ENCODE data around the gene POLR3E.

POLR3E gene

GRCh38 chr16:22322021-22322471 is 24.8 kb downstream of the POLR3E start:
- no peak for DNase-seq (ENCODE audit: low read depth)
- TF ChIP-seq CTCF (conservative IDR thresholded peaks at IDR 0.05; ENCODE audit: control insufficient read depth, insufficient read depth, low read depth, low read length), result no peak
- H3K4me3 ChIP-seq (ENCODE audit: control insufficient read depth, low read depth, low read length), result no peak overlapping the region

DNA sequence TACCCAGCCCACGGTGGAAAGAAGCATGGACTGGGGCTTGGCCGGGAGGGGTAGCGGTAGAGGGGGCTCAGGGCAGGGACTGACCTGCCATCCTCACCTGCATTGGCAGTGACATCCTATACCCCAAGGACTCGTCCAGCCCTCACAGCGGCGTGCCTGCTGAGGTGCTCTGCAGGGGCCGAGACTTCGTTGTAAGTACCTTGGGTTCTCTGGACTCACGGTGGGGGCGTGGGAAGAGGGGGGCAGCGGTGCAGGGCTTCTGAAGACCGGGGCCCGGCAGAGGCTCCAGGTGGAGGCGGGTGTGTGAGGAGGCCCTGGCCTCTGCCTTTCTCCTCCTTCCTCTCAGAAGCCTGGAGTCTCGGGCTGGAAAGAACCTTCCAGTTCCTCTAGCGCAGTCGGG is 25.5 kb downstream of the POLR3E start:
- TF ChIP-seq CTCF (conservative IDR thresholded peaks at IDR 0.05; ENCODE audit: control insufficient read depth, insufficient read depth, low read depth, low read length), result no peak
- DNase-seq (ENCODE audit: low read depth), result no peak
- H3K4me3 ChIP-seq (ENCODE audit: control insufficient read depth, low read depth, low read length), result no peak overlapping the region

GRCh38 chr16:22323173-22323958 is 26.2 kb downstream of the POLR3E start:
- no peak overlapping the region for H3K4me3 ChIP-seq (ENCODE audit: control insufficient read depth, low read depth, low read length)
- DNase-seq (ENCODE audit: low read depth), result no peak
- TF ChIP-seq CTCF (conservative IDR thresholded peaks at IDR 0.05; ENCODE audit: control insufficient read depth, insufficient read depth, low read depth, low read length), result no peak

DNA sequence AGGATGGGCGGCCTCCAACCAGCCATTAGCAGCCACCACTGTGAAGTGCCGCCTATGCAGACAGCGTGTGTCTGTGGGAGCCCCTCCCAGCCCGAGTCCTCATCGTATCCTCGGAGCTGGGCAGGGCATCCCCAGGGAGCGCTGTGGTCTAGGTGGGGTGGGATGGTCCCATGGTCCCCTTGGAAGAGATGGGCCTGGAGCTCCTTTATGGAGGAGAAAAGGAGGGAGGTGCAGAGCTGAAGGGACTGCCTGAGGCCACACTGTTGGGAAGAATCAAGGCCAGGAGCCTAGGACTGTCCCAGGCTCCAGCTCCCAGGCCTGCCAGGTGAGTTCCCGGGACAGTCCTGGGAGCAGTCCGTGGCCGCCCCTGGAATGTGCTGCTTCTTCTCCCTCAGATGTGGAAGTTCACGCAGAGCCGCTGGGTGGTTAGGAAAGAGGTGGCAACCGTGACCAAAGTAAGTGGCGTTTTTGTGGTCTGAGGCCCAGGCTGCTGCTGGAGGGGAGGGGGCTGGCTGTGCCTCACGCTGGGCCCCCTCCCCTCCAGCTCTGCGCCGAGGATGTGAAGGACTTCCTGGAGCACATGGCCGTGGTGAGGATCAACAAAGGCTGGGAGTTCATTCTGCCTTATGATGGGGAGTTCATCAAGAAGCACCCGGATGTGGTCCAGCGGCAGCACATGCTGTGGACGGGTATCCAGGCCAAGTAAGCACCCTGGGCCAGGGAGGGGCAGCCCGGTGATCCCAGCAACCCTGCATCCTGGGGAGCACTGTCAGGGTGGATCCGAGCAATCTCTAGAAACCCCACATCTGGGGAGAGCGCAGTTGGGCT is 27.0 kb downstream of the POLR3E start:
- TF ChIP-seq CTCF (conservative IDR thresholded peaks at IDR 0.05; ENCODE audit: control insufficient read depth, insufficient read depth, low read depth, low read length), result no peak
- no peak overlapping the region for H3K4me3 ChIP-seq (ENCODE audit: control insufficient read depth, low read depth, low read length)
- no peak for DNase-seq (ENCODE audit: low read depth)

DNA sequence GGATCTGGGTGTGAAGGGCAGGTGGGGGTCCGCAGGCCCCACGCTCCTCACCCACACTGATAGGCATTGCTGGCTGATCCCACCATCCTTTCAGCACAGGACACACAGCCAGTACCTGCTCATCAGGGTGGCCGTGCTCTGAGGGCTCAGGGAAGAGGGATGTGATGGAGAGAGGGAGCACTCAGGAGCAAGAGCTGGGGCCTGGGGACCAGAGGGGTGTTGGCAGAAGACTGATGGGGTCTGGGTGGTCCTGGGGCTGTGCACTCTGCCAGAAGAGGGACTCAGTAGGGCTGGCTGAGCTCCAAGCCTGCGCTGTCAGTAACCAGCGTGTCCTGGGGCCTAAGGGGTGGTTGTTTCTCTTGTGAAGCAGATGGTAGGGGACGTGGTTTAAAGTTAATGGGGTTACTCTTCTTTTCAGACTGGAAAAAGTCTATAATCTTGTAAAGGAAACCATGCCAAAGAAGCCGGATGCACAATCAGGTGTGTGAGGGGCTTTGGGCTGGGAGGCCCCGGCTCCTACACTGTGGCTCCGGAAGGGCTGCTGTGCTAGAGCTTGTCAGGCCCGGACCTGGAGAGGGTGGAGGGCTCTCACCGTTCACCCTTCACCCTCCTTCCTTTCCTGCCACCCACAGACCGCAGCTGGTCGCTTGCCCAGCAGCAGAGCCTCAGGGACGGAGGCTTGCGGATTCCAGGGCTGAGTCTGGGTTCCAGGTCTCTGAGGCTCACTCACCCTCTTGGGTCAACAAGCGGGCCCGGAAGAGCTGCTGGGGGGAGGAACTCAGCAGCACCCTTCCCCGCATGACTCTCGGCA is 27.8 kb downstream of the POLR3E start:
- H3K4me3 ChIP-seq (ENCODE audit: control insufficient read depth, low read depth, low read length), result no peak overlapping the region
- DNase-seq (ENCODE audit: low read depth), result peak; percentile 5
- no peak for TF ChIP-seq CTCF (conservative IDR thresholded peaks at IDR 0.05; ENCODE audit: control insufficient read depth, insufficient read depth, low read depth, low read length)

DNA sequence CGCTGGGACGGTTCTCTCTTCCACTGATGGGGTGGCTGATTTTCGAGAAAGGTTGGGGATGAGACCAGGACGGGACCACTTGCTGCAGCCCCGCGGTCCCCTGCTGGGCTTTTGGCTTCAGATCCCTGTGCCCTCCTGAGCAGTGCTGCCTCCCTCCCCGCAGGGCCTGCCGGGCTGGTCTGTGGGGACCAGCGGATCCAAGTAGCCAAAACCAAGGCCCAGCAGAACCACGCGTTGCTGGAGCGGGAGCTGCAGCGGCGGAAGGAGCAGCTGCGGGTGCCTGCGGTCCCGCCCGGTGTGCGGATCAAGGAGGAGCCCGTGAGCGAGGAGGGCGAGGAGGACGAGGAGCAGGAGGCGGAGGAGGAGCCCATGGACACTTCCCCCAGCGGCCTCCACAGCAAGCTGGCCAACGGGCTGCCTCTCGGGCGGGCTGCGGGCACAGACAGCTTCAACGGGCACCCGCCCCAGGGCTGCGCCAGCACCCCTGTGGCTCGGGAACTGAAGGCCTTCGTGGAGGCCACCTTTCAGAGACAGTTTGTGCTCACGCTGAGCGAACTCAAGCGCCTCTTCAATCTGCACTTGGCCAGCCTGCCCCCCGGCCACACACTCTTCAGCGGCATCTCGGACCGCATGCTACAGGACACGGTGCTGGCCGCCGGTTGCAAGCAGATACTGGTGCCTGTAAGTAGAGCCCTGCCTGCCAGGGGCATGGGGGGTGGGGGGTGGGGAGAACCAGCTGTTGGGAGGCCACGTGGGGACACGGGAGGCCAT is 28.6 kb downstream of the POLR3E start:
- no peak for DNase-seq (ENCODE audit: low read depth)
- TF ChIP-seq CTCF (conservative IDR thresholded peaks at IDR 0.05; ENCODE audit: control insufficient read depth, insufficient read depth, low read depth, low read length), result no peak
- no peak overlapping the region for H3K4me3 ChIP-seq (ENCODE audit: control insufficient read depth, low read depth, low read length)
